PFSK-1 (cell line): ENCODE results near the gene GLCCI1.

Experiments used
- FOXP2 ChIP-seq: optimal IDR thresholded peaks from 2 replicates; pipeline ENCODE3; 2011; ENCODE audit warnings: borderline replicate concordance, control low read depth, inconsistent platforms; ENCODE audit not compliant: insufficient read depth; ENCODE audit errors: extremely low read length, extremely low read depth
- POLR2AphosphoS5 ChIP-seq: IDR thresholded peaks from 2 replicates; pipeline ENCODE4 v1.6.1; 2012; ENCODE audit warnings: low read depth, mild to moderate bottlenecking, control low read depth, low read length, moderate library complexity
- SIN3A ChIP-seq: IDR thresholded peaks from 2 replicates; pipeline ENCODE4 v1.6.1; 2012; ENCODE audit warnings: mild to moderate bottlenecking, low read length, moderate library complexity, borderline replicate concordance; ENCODE audit not compliant: insufficient read depth
- TAF1 ChIP-seq: IDR thresholded peaks from 2 replicates; pipeline ENCODE4 v1.6.1; 2012; ENCODE audit warnings: low read length, control low read depth, borderline replicate concordance; ENCODE audit not compliant: insufficient read depth
- TF ChIP-seq, protein P1 (sequence below), 2 experiments: IDR thresholded peaks; 2 replicates each; pipeline versions ENCODE4 v1.6.1 to v1.8.0; 2011 to 2012; ENCODE audit warnings: low read depth in 2 of 2, low read length in 2 of 2, control low read depth in 1 of 2, inconsistent platforms in 1 of 2, mild to moderate bottlenecking in 1 of 2, moderate library complexity in 1 of 2; ENCODE audit not compliant: insufficient read depth in 1 of 2

DNA sequence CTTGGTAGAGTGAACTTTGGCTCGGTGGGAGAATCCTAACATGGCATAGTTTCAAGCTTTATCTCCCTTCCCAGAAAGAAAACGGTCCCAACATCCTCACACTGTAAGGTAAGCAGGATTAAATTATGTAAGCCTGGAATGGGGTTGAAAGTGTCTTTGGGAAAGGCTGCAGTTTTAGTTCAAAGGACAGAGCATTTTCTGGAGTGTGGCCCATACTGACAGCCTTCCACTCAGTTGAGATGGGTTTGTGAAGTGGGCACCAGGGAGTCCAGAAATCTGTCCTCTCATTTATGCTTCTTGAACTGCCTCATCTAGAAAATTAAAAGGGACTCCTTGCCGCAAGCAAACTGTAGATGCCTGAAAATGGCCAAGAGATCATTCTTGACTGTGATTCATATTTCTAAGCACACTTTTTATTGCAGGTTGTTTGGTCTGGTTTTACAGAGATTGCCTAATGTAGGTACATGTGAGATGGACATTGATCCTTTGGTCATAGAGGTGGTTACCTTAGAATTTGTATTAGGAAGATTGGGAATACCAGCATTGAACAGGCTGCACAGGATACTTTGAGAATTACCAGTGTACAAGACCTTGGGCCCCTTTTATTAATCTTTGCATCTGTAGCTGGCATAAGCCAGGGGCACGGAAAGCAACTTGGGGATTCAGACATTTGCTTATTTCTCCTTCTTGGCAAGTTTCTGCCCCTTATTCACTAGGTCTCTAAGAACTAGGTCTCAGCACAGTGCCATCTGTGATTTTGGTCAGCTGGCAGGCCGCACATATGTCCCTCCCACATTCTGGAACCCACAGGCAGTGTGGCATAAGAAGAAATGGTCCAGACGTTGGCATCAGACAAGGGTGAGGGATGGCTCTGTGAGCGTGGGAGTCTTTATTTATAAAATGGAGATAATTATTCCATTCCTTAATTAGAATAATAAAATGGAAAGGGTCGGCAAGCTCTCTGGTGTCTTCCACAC is 125.9 kb downstream of the GLCCI1 start:
- no peak for TF ChIP-seq POLR2AphosphoS5
- TF ChIP-seq, protein P1, sequence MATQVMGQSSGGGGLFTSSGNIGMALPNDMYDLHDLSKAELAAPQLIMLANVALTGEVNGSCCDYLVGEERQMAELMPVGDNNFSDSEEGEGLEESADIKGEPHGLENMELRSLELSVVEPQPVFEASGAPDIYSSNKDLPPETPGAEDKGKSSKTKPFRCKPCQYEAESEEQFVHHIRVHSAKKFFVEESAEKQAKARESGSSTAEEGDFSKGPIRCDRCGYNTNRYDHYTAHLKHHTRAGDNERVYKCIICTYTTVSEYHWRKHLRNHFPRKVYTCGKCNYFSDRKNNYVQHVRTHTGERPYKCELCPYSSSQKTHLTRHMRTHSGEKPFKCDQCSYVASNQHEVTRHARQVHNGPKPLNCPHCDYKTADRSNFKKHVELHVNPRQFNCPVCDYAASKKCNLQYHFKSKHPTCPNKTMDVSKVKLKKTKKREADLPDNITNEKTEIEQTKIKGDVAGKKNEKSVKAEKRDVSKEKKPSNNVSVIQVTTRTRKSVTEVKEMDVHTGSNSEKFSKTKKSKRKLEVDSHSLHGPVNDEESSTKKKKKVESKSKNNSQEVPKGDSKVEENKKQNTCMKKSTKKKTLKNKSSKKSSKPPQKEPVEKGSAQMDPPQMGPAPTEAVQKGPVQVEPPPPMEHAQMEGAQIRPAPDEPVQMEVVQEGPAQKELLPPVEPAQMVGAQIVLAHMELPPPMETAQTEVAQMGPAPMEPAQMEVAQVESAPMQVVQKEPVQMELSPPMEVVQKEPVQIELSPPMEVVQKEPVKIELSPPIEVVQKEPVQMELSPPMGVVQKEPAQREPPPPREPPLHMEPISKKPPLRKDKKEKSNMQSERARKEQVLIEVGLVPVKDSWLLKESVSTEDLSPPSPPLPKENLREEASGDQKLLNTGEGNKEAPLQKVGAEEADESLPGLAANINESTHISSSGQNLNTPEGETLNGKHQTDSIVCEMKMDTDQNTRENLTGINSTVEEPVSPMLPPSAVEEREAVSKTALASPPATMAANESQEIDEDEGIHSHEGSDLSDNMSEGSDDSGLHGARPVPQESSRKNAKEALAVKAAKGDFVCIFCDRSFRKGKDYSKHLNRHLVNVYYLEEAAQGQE (IDR thresholded peaks at IDR 0.05; ENCODE audit: insufficient read depth in 1 of 2, low read depth in 2 of 2, low read length in 2 of 2), result no peak
- no peak for TF ChIP-seq TAF1
- no peak for TF ChIP-seq FOXP2
- TF ChIP-seq SIN3A, result no peak
